NCI-H146 (cell line): ENCODE data around the gene RAVER2.
"Not testable (repeated sequence)": the region's sequence is repeated elsewhere in the genome, so short reads cannot be mapped to it uniquely, and the experiment has no call there.

Source experiments
- DNase-seq: peaks from one replicate; lab custom pipeline; 2025; lab: John Stamatoyannopoulos, UW

Gene RAVER2

GRCh38 chr1:64744492-64745180 is at the start of gene RAVER2:
TSS of gene RAVER2 (plus strand) at chr1:64745075. CDS start at chr1:64745173, 98 bp downstream.
- peak; percentile 86 for DNase-seq

GRCh38 chr1:64696879-64697278 is 48.0 kb upstream of the RAVER2 start:
- DNase-seq: no peak

- no peak for DNase-seq
Measured at GRCh38 chr1:64699327-64699726, 45.5 kb upstream of the RAVER2 start.

- DNase-seq: no peak
Measured at GRCh38 chr1:64701071-64701470, 43.8 kb upstream of the RAVER2 start.

GRCh38 chr1:64701886-64702285 is 43.0 kb upstream of the RAVER2 start:
- no peak for DNase-seq

GRCh38 chr1:64702670-64703069 is 42.2 kb upstream of the RAVER2 start:
- DNase-seq: not testable (repeated sequence)

- no peak for DNase-seq
Measured at GRCh38 chr1:64703600-64703999, 41.3 kb upstream of the RAVER2 start.

GRCh38 chr1:64705591-64705990 is 39.3 kb upstream of the RAVER2 start:
- DNase-seq: no peak

- DNase-seq: no peak
Measured at GRCh38 chr1:64711266-64711665, 33.6 kb upstream of the RAVER2 start.

GRCh38 chr1:64712049-64712448 is 32.8 kb upstream of the RAVER2 start:
- DNase-seq: no peak

GRCh38 chr1:64715186-64715585 is 29.7 kb upstream of the RAVER2 start:
- DNase-seq: no peak

- DNase-seq: no peak
Measured at GRCh38 chr1:64721135-64721534, 23.7 kb upstream of the RAVER2 start.

- DNase-seq: no peak
Measured at GRCh38 chr1:64721576-64722145, 23.2 kb upstream of the RAVER2 start.

GRCh38 chr1:64727861-64728260 is 17.0 kb upstream of the RAVER2 start:
- DNase-seq: no peak

GRCh38 chr1:64733581-64734286 is 11.1 kb upstream of the RAVER2 start:
- no peak for DNase-seq

GRCh38 chr1:64734287-64734652 is 10.6 kb upstream of the RAVER2 start:
- DNase-seq: no peak

GRCh38 chr1:64740687-64741086 is 4.2 kb upstream of the RAVER2 start:
- not testable (repeated sequence) for DNase-seq

- peak; percentile 59 for DNase-seq
Measured at GRCh38 chr1:64743954-64744491, 852 bp upstream of the RAVER2 start.

- peak; percentile 67 for DNase-seq
Measured at GRCh38 chr1:64745181-64745985, 508 bp downstream of the RAVER2 start.

- DNase-seq: no peak
Measured at GRCh38 chr1:64745986-64746940, 1.4 kb downstream of the RAVER2 start.

GRCh38 chr1:64748222-64748621 is 3.3 kb downstream of the RAVER2 start:
- DNase-seq: no peak
